ENCODE data around the gene TFDP1. TPM values are rescaled to one million over a fixed set of nuclear protein-coding genes. Genes with fewer than 3 reads are reported as not detected.

Gene TFDP1
- total RNA-seq, 2 donors from 2014 or later: 87.5 to 99.2 TPM

GRCh38 chr13:113664751-113665596 is 80.4 kb downstream of the TFDP1 start:
- Mint-ChIP-seq H3K9me3 (peaks cover 5 to 6% of the 10 kb centered on the region in 2 donors), H3K36me3 (ENCODE audit: insufficient read depth in 2 of 2) (peaks cover 3 to 6% of the 10 kb centered on the region in 2 donors), H3K4me1 (ENCODE audit: low read depth) (no peaks in the 10 kb centered on the region), H3K4me3 (no peak overlapping the region), H3K27me3 (ENCODE audit: low read depth) (no peaks in the 10 kb centered on the region), H3K27ac (no peak overlapping the region)
- DNase-seq (no peak), ATAC-seq (replicated peaks in 1 of 2) (no peak)

DNA sequence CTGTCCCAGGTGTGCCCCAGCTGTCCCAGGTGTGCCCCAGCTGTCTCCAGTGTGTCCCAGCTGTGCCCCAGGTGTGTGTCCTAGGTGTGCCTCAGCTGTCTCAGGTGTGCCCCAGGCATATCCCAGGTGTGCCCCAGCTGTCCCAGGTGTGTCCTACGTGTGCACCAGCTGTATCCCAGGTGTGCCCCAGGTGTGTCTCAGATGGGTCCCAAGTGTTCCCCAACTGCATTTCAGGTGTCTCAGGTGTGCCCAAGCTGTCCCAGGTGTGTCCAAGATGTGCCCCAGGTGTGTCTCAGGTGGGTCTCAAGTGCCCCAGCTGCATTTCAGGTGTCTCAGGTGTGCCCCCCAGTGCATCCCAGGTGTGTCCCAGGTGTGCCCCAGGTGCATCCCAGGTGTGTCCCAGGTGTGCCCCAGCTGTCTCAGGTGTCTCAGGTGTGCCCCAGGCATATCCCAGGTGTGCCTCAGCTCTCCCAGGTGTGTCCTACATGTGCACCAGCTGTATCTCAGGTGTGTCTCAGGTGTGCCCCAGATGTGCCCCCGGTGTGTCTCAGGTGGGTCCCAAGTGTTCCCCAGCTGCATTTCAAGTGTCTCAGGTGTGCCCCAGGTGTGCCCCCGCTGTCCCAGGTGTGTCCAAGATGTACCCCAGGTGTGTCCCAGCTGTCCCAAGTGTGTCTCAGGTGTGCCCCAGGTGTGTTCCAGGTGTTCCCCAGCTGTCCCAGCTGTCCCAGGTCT is 81.2 kb downstream of the TFDP1 start:
- Mint-ChIP-seq H3K4me3 (no peak overlapping the region), H3K27ac (no peak overlapping the region), H3K27me3 (ENCODE audit: low read depth) (no peaks in the 10 kb centered on the region), H3K36me3 (ENCODE audit: insufficient read depth in 2 of 2) (peaks cover under 1 to 3% of the 10 kb centered on the region in 2 donors), H3K9me3 (peaks cover 3 to 4% of the 10 kb centered on the region in 2 donors), H3K4me1 (ENCODE audit: low read depth) (no peaks in the 10 kb centered on the region)
- DNase-seq (no peak), ATAC-seq (replicated peaks in 1 of 2) (no peak)

GRCh38 chr13:113666329-113666670 is 81.7 kb downstream of the TFDP1 start:
- Mint-ChIP-seq H3K4me1 (ENCODE audit: low read depth) (no peaks in the 10 kb centered on the region), H3K36me3 (ENCODE audit: insufficient read depth in 2 of 2) (no peaks in the 10 kb centered on the region), H3K4me3 (no peak overlapping the region), H3K27ac (no peak overlapping the region), H3K9me3 (peaks cover under 1 to 1% of the 10 kb centered on the region in 2 donors), H3K27me3 (ENCODE audit: low read depth) (no peaks in the 10 kb centered on the region)
- no peak for DNase-seq
- ATAC-seq (replicated peaks in 1 of 2): no peak

DNA sequence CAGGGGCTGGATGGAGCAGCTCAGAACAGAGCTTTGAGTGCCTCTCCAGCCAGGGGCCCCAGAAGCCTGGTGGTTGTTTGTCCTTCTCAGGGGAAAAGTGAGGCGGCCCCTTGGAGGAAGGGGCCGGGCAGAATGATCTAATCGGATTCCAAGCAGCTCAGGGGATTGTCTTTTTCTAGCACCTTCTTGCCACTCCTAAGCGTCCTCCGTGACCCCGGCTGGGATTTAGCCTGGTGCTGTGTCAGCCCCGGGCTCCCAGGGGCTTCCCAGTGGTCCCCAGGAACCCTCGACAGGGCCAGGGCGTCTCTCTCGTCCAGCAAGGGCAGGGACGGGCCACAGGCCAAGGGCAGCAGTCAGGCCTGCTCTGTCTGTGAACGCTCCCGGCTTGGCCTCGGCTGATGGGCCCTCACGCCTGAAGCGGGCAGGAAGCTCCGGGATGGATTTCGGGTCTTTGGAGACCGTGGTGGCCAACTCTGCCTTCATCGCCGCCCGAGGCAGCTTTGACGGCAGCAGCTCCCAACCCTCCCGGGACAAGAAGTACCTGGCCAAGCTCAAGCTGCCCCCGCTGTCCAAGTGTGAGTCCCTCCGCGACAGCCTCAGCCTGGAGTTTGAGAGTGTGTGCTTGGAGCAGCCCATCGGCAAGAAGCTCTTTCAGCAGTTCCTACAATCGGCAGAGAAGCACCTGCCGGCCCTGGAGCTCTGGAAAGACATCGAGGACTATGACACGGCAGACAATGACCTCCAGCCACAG is 82.6 kb downstream of the TFDP1 start, which contains the start of gene GRK1:
Gene GRK1 (plus strand): TSS at position 269 of the 751 bp plus-strand sequence. CDS start 168 bp downstream, at position 437.
- H3K27ac Mint-ChIP-seq: no peak within 1 kb of the TSS
- DNase-seq: no peak

DNA sequence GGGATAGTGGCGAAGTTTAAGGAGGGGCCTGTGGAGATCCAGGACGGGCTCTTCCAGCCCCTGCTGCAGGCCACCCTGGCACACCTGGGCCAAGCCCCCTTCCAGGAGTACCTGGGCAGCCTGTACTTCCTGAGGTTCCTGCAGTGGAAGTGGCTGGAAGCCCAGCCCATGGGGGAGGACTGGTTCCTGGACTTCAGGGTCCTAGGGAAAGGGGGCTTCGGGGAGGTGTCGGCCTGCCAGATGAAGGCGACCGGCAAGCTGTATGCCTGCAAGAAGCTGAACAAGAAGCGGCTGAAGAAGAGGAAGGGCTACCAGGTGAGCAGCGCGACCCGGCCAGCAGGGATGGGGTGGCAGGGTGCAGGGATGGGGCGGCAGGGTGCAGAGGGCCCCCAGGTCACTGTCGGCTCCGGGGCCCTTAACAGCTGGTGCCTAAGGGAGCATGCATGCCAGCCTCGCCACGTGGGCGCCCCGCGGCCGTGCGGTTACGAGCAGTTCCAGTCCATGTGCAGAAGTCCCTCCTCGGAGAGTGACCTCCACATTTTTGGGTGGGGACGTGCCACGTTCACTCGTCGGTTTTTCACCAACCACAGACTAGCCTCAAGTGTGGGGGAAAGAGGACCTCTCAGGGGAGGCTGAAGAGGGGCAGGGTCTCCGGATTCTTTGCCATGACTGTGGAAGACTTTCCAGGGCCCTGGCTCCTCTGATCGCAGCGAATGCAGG is 83.4 kb downstream of the TFDP1 start:
- ATAC-seq (replicated peaks in 1 of 2) (no peak), DNase-seq (no peak)
- H3K27me3 Mint-ChIP-seq (ENCODE audit: low read depth): no peaks in the 10 kb centered on the region
- H3K36me3 Mint-ChIP-seq (ENCODE audit: insufficient read depth in 2 of 2): peaks cover 0 to 2% of the 10 kb centered on the region in 2 donors
- H3K27ac Mint-ChIP-seq: no peak overlapping the region
- no peak overlapping the region for H3K4me3 Mint-ChIP-seq
- H3K4me1 Mint-ChIP-seq (ENCODE audit: low read depth): no peaks in the 10 kb centered on the region
- peaks cover 3 to 4% of the 10 kb centered on the region in 2 donors for H3K9me3 Mint-ChIP-seq

More for the DNA sequence above, 82.6 kb downstream of the TFDP1 start, which contains the start of gene GRK1:
- H3K36me3 Mint-ChIP-seq (ENCODE audit: insufficient read depth in 2 of 2): peaks cover 0 to under 1% of the 10 kb centered on the region in 2 donors
- H3K4me3 Mint-ChIP-seq: no peak within 1 kb of the TSS
- ATAC-seq (replicated peaks in 1 of 2): no peak
- H3K27me3 Mint-ChIP-seq (ENCODE audit: low read depth): no peaks in the 10 kb centered on the region
- H3K4me1 Mint-ChIP-seq (ENCODE audit: low read depth): no peaks in the 10 kb centered on the region
- peaks cover under 1% of the 10 kb centered on the region in 2 donors for H3K9me3 Mint-ChIP-seq

DNA sequence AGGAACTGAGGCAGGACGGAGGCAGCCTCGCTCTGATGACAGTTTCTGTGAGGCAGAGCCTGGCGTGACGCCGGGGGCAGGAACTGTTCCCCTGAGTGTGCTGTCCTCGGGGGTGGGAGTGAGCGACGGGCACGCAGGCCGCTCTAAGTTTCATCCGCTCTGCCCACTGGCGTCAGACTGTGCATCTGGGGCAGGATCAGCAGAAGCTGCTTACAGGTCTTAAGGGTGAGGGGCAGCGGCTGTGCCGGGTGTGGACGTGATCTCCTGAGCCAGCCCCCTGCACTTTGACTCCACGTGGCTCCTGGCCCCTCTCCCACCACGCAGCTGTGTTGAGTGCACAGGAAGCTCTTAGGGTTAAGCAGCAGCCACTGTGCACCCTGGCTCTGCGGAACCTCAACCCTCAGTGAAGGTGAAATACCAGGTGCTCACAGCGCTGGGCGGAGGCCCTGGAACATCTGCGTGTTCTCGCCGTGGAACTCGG is 84.0 kb downstream of the TFDP1 start:
- no peak overlapping the region for H3K4me3 Mint-ChIP-seq
- no peaks in the 10 kb centered on the region for H3K4me1 Mint-ChIP-seq (ENCODE audit: low read depth)
- no peaks in the 10 kb centered on the region for H3K27me3 Mint-ChIP-seq (ENCODE audit: low read depth)
- no peak for DNase-seq
- peak in 1 of 2 donors; percentile 11 for ATAC-seq (replicated peaks in 1 of 2)
- peaks cover 0 to 2% of the 10 kb centered on the region in 2 donors for H3K36me3 Mint-ChIP-seq (ENCODE audit: insufficient read depth in 2 of 2)
- no peak overlapping the region for H3K27ac Mint-ChIP-seq
- H3K9me3 Mint-ChIP-seq: peaks cover 3 to 4% of the 10 kb centered on the region in 2 donors

- H3K9me3 Mint-ChIP-seq: peaks cover 3 to 4% of the 10 kb centered on the region in 2 donors
- no peak for ATAC-seq (replicated peaks in 1 of 2)
- no peaks in the 10 kb centered on the region for H3K4me1 Mint-ChIP-seq (ENCODE audit: low read depth)
- no peak overlapping the region for H3K27ac Mint-ChIP-seq
- peaks cover 0 to 2% of the 10 kb centered on the region in 2 donors for H3K36me3 Mint-ChIP-seq (ENCODE audit: insufficient read depth in 2 of 2)
- H3K27me3 Mint-ChIP-seq (ENCODE audit: low read depth): no peaks in the 10 kb centered on the region
- H3K4me3 Mint-ChIP-seq: no peak overlapping the region
- DNase-seq: no peak
Observed at GRCh38 chr13:113669231-113669754, 84.7 kb downstream of the TFDP1 start.

GRCh38 chr13:113669755-113670341 is 85.3 kb downstream of the TFDP1 start:
- DNase-seq (no peak), ATAC-seq (replicated peaks in 1 of 2) (no peak)
- Mint-ChIP-seq H3K36me3 (ENCODE audit: insufficient read depth in 2 of 2) (peaks cover 0 to 2% of the 10 kb centered on the region in 2 donors), H3K27ac (no peak overlapping the region), H3K4me3 (no peak overlapping the region), H3K4me1 (ENCODE audit: low read depth) (no peaks in the 10 kb centered on the region), H3K27me3 (ENCODE audit: low read depth) (no peaks in the 10 kb centered on the region), H3K9me3 (peaks cover 3 to 4% of the 10 kb centered on the region in 2 donors)

DNA sequence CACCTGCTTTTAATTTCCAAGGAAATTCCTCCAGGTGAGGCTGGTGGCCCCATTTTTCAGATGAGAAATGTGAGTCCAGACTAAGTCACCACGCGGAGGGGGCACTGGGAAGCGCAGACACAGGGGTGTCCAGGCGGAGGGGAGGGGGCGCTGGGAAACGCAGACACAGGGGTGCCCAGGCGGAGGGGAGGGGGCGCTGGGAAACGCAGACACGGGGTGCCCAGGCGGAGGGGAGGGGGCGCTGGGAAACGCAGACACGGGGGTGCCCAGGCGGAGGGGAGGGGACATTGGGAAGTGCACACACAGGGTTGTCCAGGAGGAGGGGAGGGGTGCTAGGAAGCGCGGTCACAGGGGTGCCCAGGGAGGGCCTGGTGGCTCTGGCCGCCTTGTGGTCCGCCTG is 86.0 kb downstream of the TFDP1 start:
- Mint-ChIP-seq H3K27me3 (ENCODE audit: low read depth) (no peaks in the 10 kb centered on the region), H3K4me1 (ENCODE audit: low read depth) (no peaks in the 10 kb centered on the region), H3K36me3 (ENCODE audit: insufficient read depth in 2 of 2) (peaks cover 0 to 2% of the 10 kb centered on the region in 2 donors), H3K27ac (no peak overlapping the region), H3K4me3 (no peak overlapping the region), H3K9me3 (peaks cover 3 to 4% of the 10 kb centered on the region in 2 donors)
- DNase-seq: no peak
- no peak for ATAC-seq (replicated peaks in 1 of 2)

- H3K4me3 Mint-ChIP-seq: no peak overlapping the region
- peaks cover 3 to 4% of the 10 kb centered on the region in 2 donors for H3K9me3 Mint-ChIP-seq
- ATAC-seq (replicated peaks in 1 of 2): no peak
- no peaks in the 10 kb centered on the region for H3K4me1 Mint-ChIP-seq (ENCODE audit: low read depth)
- H3K36me3 Mint-ChIP-seq (ENCODE audit: insufficient read depth in 2 of 2): peaks cover 0 to 2% of the 10 kb centered on the region in 2 donors
- DNase-seq: no peak
- no peaks in the 10 kb centered on the region for H3K27me3 Mint-ChIP-seq (ENCODE audit: low read depth)
- no peak overlapping the region for H3K27ac Mint-ChIP-seq
Observed at GRCh38 chr13:113671066-113672001, 86.8 kb downstream of the TFDP1 start.

DNA sequence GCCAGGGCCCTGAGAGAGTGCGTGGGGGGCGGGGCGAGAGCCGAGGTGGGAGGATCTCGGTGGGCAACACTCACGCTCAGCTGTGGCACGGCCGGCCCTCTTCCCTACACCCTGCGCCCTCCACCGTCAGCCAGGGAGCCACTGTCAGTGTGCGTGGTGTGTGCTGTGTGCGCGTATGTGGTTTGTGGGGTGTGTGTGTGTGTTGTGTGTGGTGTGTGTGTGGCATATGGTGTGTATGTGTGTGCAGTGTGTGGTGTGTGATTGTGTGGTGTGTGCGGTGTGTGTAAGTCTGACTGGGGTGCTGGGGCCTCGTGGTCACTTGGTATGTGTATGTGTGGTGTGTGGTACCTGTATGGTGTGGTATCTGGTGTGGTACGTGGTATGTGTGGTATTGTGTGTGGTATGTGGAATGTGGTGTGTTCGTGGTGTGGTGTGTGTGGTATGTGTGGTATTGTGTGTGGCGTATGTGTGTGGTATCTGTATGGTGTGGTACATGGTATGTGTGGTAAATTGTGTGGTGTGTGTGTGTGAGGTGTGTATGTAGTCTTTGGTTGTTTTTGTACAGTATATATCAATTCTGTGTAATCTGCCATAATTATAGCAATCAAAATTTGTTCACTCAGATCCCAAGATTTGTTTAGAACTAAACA is 87.6 kb downstream of the TFDP1 start:
- ATAC-seq (replicated peaks in 1 of 2) (peak in 1 of 2 donors; percentile 17), DNase-seq (no peak)
- H3K36me3 Mint-ChIP-seq (ENCODE audit: insufficient read depth in 2 of 2): peaks cover 0 to 2% of the 10 kb centered on the region in 2 donors
- peak overlapping the region; percentile 0 for H3K27ac Mint-ChIP-seq
- H3K4me1 Mint-ChIP-seq (ENCODE audit: low read depth): no peaks in the 10 kb centered on the region
- no peak overlapping the region for H3K4me3 Mint-ChIP-seq
- no peaks in the 10 kb centered on the region for H3K27me3 Mint-ChIP-seq (ENCODE audit: low read depth)
- H3K9me3 Mint-ChIP-seq: peaks cover 3 to 4% of the 10 kb centered on the region in 2 donors

Data from activated T-cell treated with anti-CD3 and anti-CD28 coated beads, Interleukin-2, amount 50 U/mL, for 72 hours (primary cell).